Measurements from ENCODE around the gene EXOC4.

DNA sequence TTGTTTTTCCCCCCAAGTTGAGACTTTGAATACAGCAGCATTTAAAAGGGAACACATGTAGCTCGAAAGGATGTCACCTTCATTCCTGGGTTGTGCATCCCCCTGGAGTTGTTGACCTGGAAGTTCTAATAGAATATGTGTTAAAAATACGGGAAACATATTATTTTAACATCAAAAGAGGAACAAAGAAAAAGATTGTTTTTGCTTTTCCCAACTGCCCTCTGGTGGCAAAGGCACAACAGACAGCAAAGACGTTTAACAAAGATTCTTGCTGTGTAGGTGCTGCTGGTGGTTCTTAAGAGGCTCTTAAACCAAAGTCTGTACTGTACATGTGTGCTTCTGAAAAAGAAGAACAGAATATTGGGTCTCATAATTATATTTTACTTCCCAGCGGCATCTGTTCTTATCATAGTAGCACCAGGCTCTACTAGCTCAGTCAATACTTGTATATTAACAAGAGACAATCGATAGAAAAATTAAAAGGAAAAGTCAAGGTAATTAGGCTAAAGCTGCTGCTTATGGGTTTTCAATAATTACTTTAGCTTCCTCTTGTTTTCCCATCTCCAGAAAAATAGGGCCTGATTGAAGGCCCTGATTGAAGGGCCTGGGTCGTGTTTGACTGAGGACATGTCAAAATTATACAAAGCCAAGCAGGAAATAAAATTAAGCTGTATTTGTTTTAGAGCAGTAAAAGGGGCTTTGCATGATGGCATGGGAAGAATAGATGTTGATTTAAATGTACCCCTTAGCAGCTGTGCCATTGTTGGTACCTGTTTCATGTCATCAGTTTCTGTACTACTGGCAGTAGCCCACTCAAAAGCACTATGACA is 490.0 kb downstream of the EXOC4 start:
- TF ChIP-seq POLR2A (IDR thresholded peaks at IDR 0.05; ENCODE audit: low read length) (no peak), GATA1 (IDR thresholded peaks at IDR 0.05; ENCODE audit: low read depth, low read length) (no peak)

All from erythroblast (primary cell).